ENCODE data around the gene AGR2. TPM values are rescaled to one million over a fixed set of nuclear protein-coding genes. Genes with fewer than 3 reads are reported as not detected.

The AGR2 gene
- total and polyA plus RNA-seq, 10 of the 15 experiments (the other 5 are each of a cell fraction or from before 2014, with no cell fraction given), result 0.67 TPM; not detected in 9

- peaks cover 0 to 8% of the 10 kb centered on the region in 2 experiments; a peak in 3 of 4 replicates for H3K27me3 ChIP-seq (replicated peaks in 1 of 2; ENCODE audit: control insufficient read depth in 2 of 2, insufficient read depth in 2 of 2, low read length in 1 of 2)
- H2AFZ ChIP-seq (ENCODE audit: control insufficient read depth, low read depth, low read length), result no peak overlapping the region
- DNase-seq (ENCODE audit: low read depth, low spot score) (no peak), FAIRE-seq (no peak), ATAC-seq (no peak)
- 28% methylated on average over 1 of the region's 1 CpG for WGBS (ENCODE audit: insufficient coverage, insufficient replicate concordance, low lambda C conversion rate, missing lambda C conversion rate)
- H4K20me1 ChIP-seq (ENCODE audit: control insufficient read depth, insufficient read depth), result no peaks in the 10 kb centered on the region
- SMC1A ChIA-PET (ENCODE audit: uncharacterized antibody, unreplicated experiment), result no interaction called here
- RAD21 ChIA-PET (ENCODE audit: unreplicated experiment), result no interaction called here
- intact Hi-C loops (cut with micrococcal nuclease; ENCODE audit: unreplicated experiment) (no loop called here), in situ Hi-C loops (cut with MboI) (no loop called here)
- H3K4me2 ChIP-seq (ENCODE audit: control insufficient read depth, insufficient read depth), result no peak overlapping the region
- no peaks in the 10 kb centered on the region for H3K9me3 ChIP-seq (replicated peaks; ENCODE audit: control insufficient read depth, insufficient read depth, low read length)
- no peaks in the 10 kb centered on the region for H3K36me3 ChIP-seq (ENCODE audit: control insufficient read depth in 2 of 2, insufficient read depth in 2 of 2, low read length in 1 of 2)
- no peak overlapping the region for H3K27ac ChIP-seq (ENCODE audit: control insufficient read depth, insufficient read depth)
- H3K79me2 ChIP-seq (ENCODE audit: control insufficient read depth, insufficient read depth, low read length), result no peaks in the 10 kb centered on the region
- POLR2A ChIA-PET, result no interaction called here
- no peaks in the 10 kb centered on the region for H3K4me1 ChIP-seq (ENCODE audit: control insufficient read depth, insufficient read depth, low read length)
- BruUV-seq (replicated peaks), result no TSS peak
- H3K9ac ChIP-seq (ENCODE audit: control insufficient read depth, insufficient read depth, low read length), result no peak overlapping the region
- CTCF ChIA-PET, result no interaction called here
- no peak overlapping the region for H3K4me3 ChIP-seq
- TF ChIP-seq GABPA (IDR thresholded peaks at IDR 0.05; ENCODE audit: low read depth) (no peak), ESRRA (IDR thresholded peaks at IDR 0.05; ENCODE audit: low read length) (no peak), NR2F1 (conservative IDR thresholded peaks at IDR 0.05) (no peak), EZH2 (IDR thresholded peaks at IDR 0.05; ENCODE audit: borderline replicate concordance, control insufficient read depth, low read depth, low read length) (no peak), IRF5 (IDR thresholded peaks at IDR 0.05; ENCODE audit: borderline replicate concordance) (no peak), E2F8 (IDR thresholded peaks at IDR 0.05; ENCODE audit: low read depth, partially characterized antibody) (no peak), HDGF (IDR thresholded peaks at IDR 0.05) (no peak), STAT3 (IDR thresholded peaks at IDR 0.05; ENCODE audit: low read depth, low read length) (no peak), IKZF2 (IDR thresholded peaks at IDR 0.05) (no peak), NBN (IDR thresholded peaks at IDR 0.05) (no peak), SIN3A (IDR thresholded peaks at IDR 0.05; ENCODE audit: low read depth, low read length) (no peak), NFXL1 (IDR thresholded peaks at IDR 0.05; ENCODE audit: borderline replicate concordance) (no peak), ZNF687 (IDR thresholded peaks at IDR 0.05) (no peak), SKIL (IDR thresholded peaks at IDR 0.05; ENCODE audit: low read depth, poor library complexity, severe bottlenecking) (no peak), KLF5 (IDR thresholded peaks at IDR 0.05; ENCODE audit: partially characterized antibody) (no peak)
Measured at GRCh38 chr7:16759840-16760239, 45.0 kb downstream of the AGR2 start.

Measured in GM12878 (cell line).